Erythroblast (primary cell): ENCODE measurements around the gene CAMSAP1.

Experiments
- GATA1 ChIP-seq: IDR thresholded peaks from 2 replicates; pipeline ENCODE4 v1.6.1; 2011; ENCODE audit warnings: low read depth, mild to moderate bottlenecking, control low read depth, low read length, moderate library complexity
- POLR2A ChIP-seq: IDR thresholded peaks from 2 replicates; pipeline ENCODE4 v1.6.1; 2011; ENCODE audit warnings: mild to moderate bottlenecking, low read length

GRCh38 chr9:135920256-135920930 lies 13.0 kb upstream of the CAMSAP1 start:
- TF ChIP-seq POLR2A: no peak
- TF ChIP-seq GATA1: no peak
